HEK293T (cell line): ENCODE data around the gene FUT1.

Experiments used
- CTCF ChIA-PET: fragments of 350-600 bp; formaldehyde crosslinking; extraction: SDS; loops from one replicate; lab custom pipeline; 2021; ENCODE audit warnings: antibody characterized with exemption, inconsistent platforms; lab: Yijun Ruan, JAX
- POLR2A ChIA-PET: fragments of 350-600 bp; formaldehyde crosslinking; extraction: SDS; loops from one replicate; lab custom pipeline; 2020; ENCODE audit warnings: antibody characterized with exemption, inconsistent platforms; lab: Yijun Ruan, JAX
- DNase-seq: peaks from one replicate; pipeline ENCODE4 v3.0.0; 2012; ENCODE audit warnings: mixed read lengths; ENCODE audit errors: extremely low spot score
- ARNT ChIP-seq: fragments of 450-650 bp; IDR thresholded peaks from 2 replicates; pipeline ENCODE4 v1.6.1; 2017; ENCODE audit warnings: mild to moderate bottlenecking
- BHLHE40 ChIP-seq: fragments of 450-650 bp; IDR thresholded peaks from 2 replicates; pipeline ENCODE4 v1.6.1; 2016; ENCODE audit warnings: mild to moderate bottlenecking, moderate library complexity, borderline replicate concordance
- CTBP1 ChIP-seq: fragments of 450-650 bp; IDR thresholded peaks from 2 replicates; pipeline ENCODE4 v1.6.1; 2016; ENCODE audit warnings: borderline replicate concordance
- ELF4 ChIP-seq: fragments of 450-650 bp; IDR thresholded peaks from 2 replicates; pipeline ENCODE4 v1.6.1; 2017; ENCODE audit warnings: antibody characterized with exemption
- FOXA1 ChIP-seq: fragments of 450-650 bp; IDR thresholded peaks from 2 replicates; pipeline ENCODE4 v1.6.1; 2016; ENCODE audit warnings: mild to moderate bottlenecking
- FOXK2 ChIP-seq: fragments of 450-650 bp; IDR thresholded peaks from 2 replicates; pipeline ENCODE4 v1.6.1; 2016; ENCODE audit warnings: mild to moderate bottlenecking
- FOXM1 ChIP-seq: fragments of 450-650 bp; IDR thresholded peaks from 2 replicates; pipeline ENCODE4 v1.6.1; 2017; ENCODE audit warnings: mild to moderate bottlenecking, borderline replicate concordance
- HDGF ChIP-seq: fragments of 450-650 bp; IDR thresholded peaks from 2 replicates; pipeline ENCODE4 v1.6.1; 2017; ENCODE audit warnings: antibody characterized with exemption, borderline replicate concordance
- L3MBTL2 ChIP-seq: fragments of 450-650 bp; conservative IDR thresholded peaks from 2 replicates; pipeline ENCODE4 v1.6.1; 2016; ENCODE audit warnings: mild to moderate bottlenecking
- LEF1 ChIP-seq: fragments of 450-650 bp; IDR thresholded peaks from 2 replicates; pipeline ENCODE4 v1.6.1; 2017; ENCODE audit warnings: mild to moderate bottlenecking, borderline replicate concordance
- NFRKB ChIP-seq: fragments of 450-650 bp; IDR thresholded peaks from 2 replicates; pipeline ENCODE4 v1.6.1; 2016; ENCODE audit warnings: mild to moderate bottlenecking, moderate library complexity
- PKNOX1 ChIP-seq: fragments of 450-650 bp; IDR thresholded peaks from 2 replicates; pipeline ENCODE4 v1.6.1; 2016
- SP1 ChIP-seq: fragments of 450-650 bp; IDR thresholded peaks from 2 replicates; pipeline ENCODE4 v1.6.1; 2017
- SUZ12 ChIP-seq: fragments of 450-650 bp; IDR thresholded peaks from 2 replicates; pipeline ENCODE4 v1.6.1; 2016; ENCODE audit warnings: mild to moderate bottlenecking
- TARDBP ChIP-seq: fragments of 450-650 bp; IDR thresholded peaks from 2 replicates; pipeline ENCODE4 v1.6.1; 2016
- ZNF384 ChIP-seq: fragments of 450-650 bp; IDR thresholded peaks from 2 replicates; pipeline ENCODE4 v1.6.1; 2016

Gene FUT1

GRCh38 chr19:48735031-48735615, 17.3 kb downstream of the FUT1 start:
- ChIA-PET CTCF (no interaction called here), POLR2A (interaction anchor here (1.2 kb wide), 1 partner anchor 10 kb away, joined by 3 read pairs; no protein-coding TSS in a partner anchor)
- TF ChIP-seq BHLHE40 (no peak), ELF4 (no peak), CTBP1 (no peak), L3MBTL2 (no peak), FOXK2 (no peak), HDGF (no peak), ZNF384 (no peak), TARDBP (no peak), SUZ12 (no peak), FOXM1 (no peak), PKNOX1 (no peak), FOXA1 (no peak), NFRKB (no peak), SP1 (no peak), ARNT (no peak)
- no peak for DNase-seq

GRCh38 chr19:48734625-48735024, 17.8 kb downstream of the FUT1 start:
- POLR2A ChIA-PET, result no interaction called here
- DNase-seq, result no peak
- no peak for TF ChIP-seq ZNF384
- no peak for TF ChIP-seq SP1
- no peak for TF ChIP-seq SUZ12
- TF ChIP-seq PKNOX1, result no peak
- TF ChIP-seq FOXA1, result no peak
- TF ChIP-seq LEF1, result no peak
- TF ChIP-seq L3MBTL2, result no peak
- TF ChIP-seq FOXM1, result no peak
- no peak for TF ChIP-seq ELF4
- TF ChIP-seq BHLHE40, result no peak
- TF ChIP-seq TARDBP, result no peak
- TF ChIP-seq CTBP1, result no peak
- TF ChIP-seq HDGF, result no peak
- no peak for TF ChIP-seq FOXK2
- no peak for TF ChIP-seq NFRKB
- no peak for TF ChIP-seq ARNT
- CTCF ChIA-PET, result no interaction called here

GRCh38 chr19:48731452-48731851, 21.0 kb downstream of the FUT1 start:
- ChIA-PET POLR2A (no interaction called here), CTCF (no interaction called here)
- TF ChIP-seq HDGF, result no peak
- no peak for TF ChIP-seq L3MBTL2
- TF ChIP-seq TARDBP, result no peak
- TF ChIP-seq NFRKB, result no peak
- no peak for TF ChIP-seq BHLHE40
- TF ChIP-seq ZNF384, result no peak
- TF ChIP-seq FOXM1, result no peak
- TF ChIP-seq PKNOX1, result no peak
- TF ChIP-seq SP1, result no peak
- no peak for TF ChIP-seq LEF1
- no peak for TF ChIP-seq CTBP1
- TF ChIP-seq FOXK2, result no peak
- no peak for TF ChIP-seq FOXA1
- TF ChIP-seq ARNT, result no peak
- no peak for TF ChIP-seq SUZ12
- no peak for TF ChIP-seq ELF4
- no peak for DNase-seq

GRCh38 chr19:48728911-48729664, 23.4 kb downstream of the FUT1 start:
- CTCF ChIA-PET, result no interaction called here
- POLR2A ChIA-PET, result interaction anchor here (1.0 kb wide), 1 partner anchor 8 kb away, joined by 3 read pairs; no protein-coding TSS in a partner anchor
- DNase-seq, result no peak
- TF ChIP-seq PKNOX1 (no peak), FOXM1 (no peak), FOXK2 (no peak), LEF1 (no peak)

GRCh38 chr19:48726556-48726955, 25.9 kb downstream of the FUT1 start:
- CTCF ChIA-PET, result no interaction called here
- TF ChIP-seq ARNT (no peak), BHLHE40 (no peak), HDGF (no peak), FOXA1 (no peak), SP1 (no peak), SUZ12 (no peak), LEF1 (no peak), CTBP1 (no peak), FOXK2 (no peak), NFRKB (no peak), L3MBTL2 (no peak), TARDBP (no peak), ELF4 (no peak), FOXM1 (no peak), PKNOX1 (no peak), ZNF384 (no peak)
- no peak for DNase-seq
- POLR2A ChIA-PET, result interaction anchor here (0.6 to 1.6 kb wide), 2 partner anchors 10 to 728 kb away, joined by 3 to 4 read pairs; no protein-coding TSS in a partner anchor
